WTC11 (cell line): Measurements from ENCODE around the gene TKT. TPM values are rescaled to one million over a fixed set of nuclear protein-coding genes. Genes with fewer than 3 reads are reported as not detected.

ENCODE experiments used
- CDX4 ChIP-seq: fragments of 250-450 bp; sonication (Bioruptor Pico); IDR thresholded peaks from 2 replicates; pipeline ENCODE4 v1.9.0; 2021; ENCODE audit warnings: moderate library complexity, mild to moderate bottlenecking, inconsistent platforms, borderline replicate concordance
- CREM ChIP-seq: sonication (generic); formaldehyde crosslinking; IDR thresholded peaks from 2 replicates; pipeline ENCODE4 v1.8.1; 2022; ENCODE audit warnings: mild to moderate bottlenecking, missing genetic modification reagents, moderate library complexity
- EMX1 ChIP-seq: fragments of 250-450 bp; sonication (Bioruptor Pico); IDR thresholded peaks from 2 replicates; pipeline ENCODE4 v1.8.0; 2021; ENCODE audit warnings: mild to moderate bottlenecking
- FOXK1 ChIP-seq: sonication (generic); formaldehyde crosslinking; IDR thresholded peaks from 2 replicates; pipeline ENCODE4 v1.8.0; 2022; ENCODE audit warnings: mild to moderate bottlenecking, moderate library complexity, missing genetic modification reagents
- NFE2L1 ChIP-seq: sonication (generic); formaldehyde crosslinking; IDR thresholded peaks from 2 replicates; pipeline ENCODE4 v1.8.1; 2023; ENCODE audit warnings: missing genetic modification reagents
- NR1H2 ChIP-seq: sonication (generic); formaldehyde crosslinking; IDR thresholded peaks from 2 replicates; pipeline ENCODE4 v1.9.0; 2021; ENCODE audit warnings: mild to moderate bottlenecking, moderate library complexity, missing genetic modification reagents
- PRDM15 ChIP-seq: sonication (generic); formaldehyde crosslinking; IDR thresholded peaks from 2 replicates; pipeline ENCODE4 v1.8.0; 2022; ENCODE audit warnings: missing genetic modification reagents
- PRRX2 ChIP-seq: fragments of 250-450 bp; sonication (Bioruptor Pico); IDR thresholded peaks from 2 replicates; pipeline ENCODE4 v1.8.0; 2021; ENCODE audit warnings: mild to moderate bottlenecking
- RELA ChIP-seq: sonication (generic); formaldehyde crosslinking; IDR thresholded peaks from 2 replicates; pipeline ENCODE4 v1.8.1; 2022; ENCODE audit warnings: missing genetic modification reagents, mild to moderate bottlenecking, borderline replicate concordance
- RORB ChIP-seq: fragments of 250-450 bp; sonication (Bioruptor Pico); IDR thresholded peaks from 2 replicates; pipeline ENCODE4 v1.9.0; 2021; ENCODE audit warnings: mild to moderate bottlenecking
- TCF7 ChIP-seq: sonication (generic); formaldehyde crosslinking; IDR thresholded peaks from 2 replicates; pipeline ENCODE4 v1.8.0; 2022; ENCODE audit warnings: mild to moderate bottlenecking, low read depth, missing genetic modification reagents, moderate library complexity
- TEAD4 ChIP-seq: sonication (generic); formaldehyde crosslinking; IDR thresholded peaks from 2 replicates; pipeline ENCODE4 v1.8.0; 2022; ENCODE audit warnings: mild to moderate bottlenecking, missing genetic modification reagents
- USF1 ChIP-seq: sonication (generic); formaldehyde crosslinking; IDR thresholded peaks from 2 replicates; pipeline ENCODE4 v1.8.0; 2022; ENCODE audit warnings: mild to moderate bottlenecking, missing genetic modification reagents
- USF2 ChIP-seq: sonication (generic); formaldehyde crosslinking; IDR thresholded peaks from 2 replicates; pipeline ENCODE4 v1.8.1; 2023; ENCODE audit warnings: mild to moderate bottlenecking, missing genetic modification reagents, moderate library complexity
- ZBTB43 ChIP-seq: sonication (generic); formaldehyde crosslinking; IDR thresholded peaks from 2 replicates; pipeline ENCODE4 v1.8.1; 2023; ENCODE audit warnings: mild to moderate bottlenecking, missing genetic modification reagents
- ZNF232 ChIP-seq: sonication (generic); formaldehyde crosslinking; IDR thresholded peaks from 2 replicates; pipeline ENCODE4 v1.8.0; 2022; ENCODE audit warnings: mild to moderate bottlenecking, missing genetic modification reagents
- ZNF317 ChIP-seq: sonication (generic); formaldehyde crosslinking; IDR thresholded peaks from 2 replicates; pipeline ENCODE4 v1.8.1; 2023; ENCODE audit warnings: low read depth, mild to moderate bottlenecking, moderate library complexity, missing genetic modification reagents, borderline replicate concordance
- ZNF396 ChIP-seq: fragments of 250-450 bp; sonication (Bioruptor Pico); IDR thresholded peaks from 2 replicates; pipeline ENCODE4 v1.8.0; 2021; ENCODE audit warnings: mild to moderate bottlenecking, moderate library complexity, borderline replicate concordance
- ZNF532 ChIP-seq: fragments of 250-450 bp; sonication (Bioruptor Pico); IDR thresholded peaks from 2 replicates; pipeline ENCODE4 v1.9.0; 2021; ENCODE audit warnings: mild to moderate bottlenecking, borderline replicate concordance
- total RNA-seq: library from RNA; stranded (reverse); gene quantifications from 3 replicates; pipeline ENCODE4 v1.2.3, GENCODE V29; 2021
- TF ChIP-seq, protein P1 (sequence below): sonication (generic); formaldehyde crosslinking; IDR thresholded peaks from 2 replicates; pipeline ENCODE4 v1.8.0; 2022; ENCODE audit warnings: mild to moderate bottlenecking, missing genetic modification reagents
- TF ChIP-seq, protein P2 (sequence below): sonication (generic); formaldehyde crosslinking; conservative IDR thresholded peaks from 2 replicates; pipeline ENCODE4 v1.8.1; 2023; ENCODE audit warnings: mild to moderate bottlenecking, low read depth, missing genetic modification reagents, moderate library complexity

Gene TKT
- total RNA-seq, 1 experiment from 2014 or later, result 1,040 TPM

DNA sequence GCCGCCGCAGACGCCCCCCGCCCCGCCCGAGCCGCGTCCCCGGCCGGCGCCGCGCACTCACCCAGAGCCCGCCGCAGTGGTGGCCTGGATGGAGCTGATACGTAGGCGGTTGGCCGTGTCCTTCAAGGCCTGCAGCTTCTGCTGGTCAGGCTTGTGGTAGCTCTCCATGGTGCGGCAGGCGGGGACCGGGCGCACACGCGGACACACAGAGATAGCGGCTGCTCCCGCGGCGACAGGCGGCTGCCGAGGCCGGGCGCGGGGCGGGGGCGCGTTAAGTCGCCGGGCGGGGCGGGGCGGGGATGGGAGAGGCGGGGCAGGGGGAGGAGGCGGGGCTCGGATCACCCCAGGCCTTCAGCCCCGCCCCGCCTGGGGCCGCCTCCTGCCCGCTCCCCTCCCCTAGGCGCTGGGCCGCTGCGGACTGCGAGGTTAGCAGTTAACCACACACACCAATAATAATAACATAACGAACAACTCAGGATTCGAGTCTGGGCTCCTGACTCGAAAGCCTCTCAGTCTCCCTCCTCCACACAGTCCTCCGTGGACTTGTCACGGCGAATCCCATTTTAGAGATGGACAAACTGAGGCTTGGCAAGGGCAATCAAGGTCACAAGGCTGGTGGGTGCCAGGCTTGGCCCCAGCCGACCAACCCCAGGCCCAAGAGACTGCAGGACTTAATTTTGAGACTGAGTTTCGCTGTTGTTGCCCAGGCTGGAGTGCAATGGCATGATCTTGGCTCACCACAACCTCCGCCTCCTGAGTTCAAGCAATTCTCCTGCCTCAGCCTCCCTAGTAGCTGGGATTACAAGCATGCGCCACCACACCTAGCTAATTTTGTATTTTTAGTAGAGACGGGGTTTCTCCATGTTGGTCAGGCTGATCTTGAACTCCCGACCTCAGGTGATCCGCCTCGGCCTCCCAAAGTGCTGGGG lies at the start of gene TKT (continued):
- no peak for TF ChIP-seq RELA (CRISPR knock-in tag)
- TF ChIP-seq USF1 (CRISPR knock-in tag), result no peak
- TF ChIP-seq CDX4 (CRISPR knock-in tag), result no peak
- no peak for TF ChIP-seq ZBTB43
- TF ChIP-seq ZNF232 (CRISPR knock-in tag), result no peak
- no peak for TF ChIP-seq PRRX2 (CRISPR knock-in tag)
- TF ChIP-seq RORB, result no peak
- TF ChIP-seq, protein P1, sequence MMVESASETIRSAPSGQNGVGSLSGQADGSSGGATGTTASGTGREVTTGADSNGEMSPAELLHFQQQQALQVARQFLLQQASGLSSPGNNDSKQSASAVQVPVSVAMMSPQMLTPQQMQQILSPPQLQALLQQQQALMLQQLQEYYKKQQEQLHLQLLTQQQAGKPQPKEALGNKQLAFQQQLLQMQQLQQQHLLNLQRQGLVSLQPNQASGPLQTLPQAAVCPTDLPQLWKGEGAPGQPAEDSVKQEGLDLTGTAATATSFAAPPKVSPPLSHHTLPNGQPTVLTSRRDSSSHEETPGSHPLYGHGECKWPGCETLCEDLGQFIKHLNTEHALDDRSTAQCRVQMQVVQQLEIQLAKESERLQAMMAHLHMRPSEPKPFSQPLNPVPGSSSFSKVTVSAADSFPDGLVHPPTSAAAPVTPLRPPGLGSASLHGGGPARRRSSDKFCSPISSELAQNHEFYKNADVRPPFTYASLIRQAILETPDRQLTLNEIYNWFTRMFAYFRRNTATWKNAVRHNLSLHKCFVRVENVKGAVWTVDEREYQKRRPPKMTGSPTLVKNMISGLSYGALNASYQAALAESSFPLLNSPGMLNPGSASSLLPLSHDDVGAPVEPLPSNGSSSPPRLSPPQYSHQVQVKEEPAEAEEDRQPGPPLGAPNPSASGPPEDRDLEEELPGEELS (CRISPR knock-in tag), result peak; percentile 66; the same call in 1 of the 2 replicates
- TF ChIP-seq USF2 (CRISPR knock-in tag), result no peak
- peak; percentile 63; the same call in 1 of the 2 replicates for TF ChIP-seq FOXK1
- no peak for TF ChIP-seq EMX1
- no peak for TF ChIP-seq ZNF532
- TF ChIP-seq ZNF396 (CRISPR knock-in tag), result no peak
- TF ChIP-seq TEAD4 (CRISPR knock-in tag), result no peak
- no peak for TF ChIP-seq NR1H2 (CRISPR knock-in tag)
- TF ChIP-seq TCF7 (CRISPR knock-in tag), result no peak
- TF ChIP-seq PRDM15, result 0 out of 2 replicates have a peak, but pooled peaks have one; percentile 7
- no peak; the same call in 1 of the 2 replicates for TF ChIP-seq CREM (CRISPR knock-in tag)
- no peak for TF ChIP-seq ZNF317 (CRISPR knock-in tag)
- 0 out of 2 replicates have a peak, but pooled peaks have one; percentile 50 for TF ChIP-seq NFE2L1 (CRISPR knock-in tag)
- TF ChIP-seq, protein P2, sequence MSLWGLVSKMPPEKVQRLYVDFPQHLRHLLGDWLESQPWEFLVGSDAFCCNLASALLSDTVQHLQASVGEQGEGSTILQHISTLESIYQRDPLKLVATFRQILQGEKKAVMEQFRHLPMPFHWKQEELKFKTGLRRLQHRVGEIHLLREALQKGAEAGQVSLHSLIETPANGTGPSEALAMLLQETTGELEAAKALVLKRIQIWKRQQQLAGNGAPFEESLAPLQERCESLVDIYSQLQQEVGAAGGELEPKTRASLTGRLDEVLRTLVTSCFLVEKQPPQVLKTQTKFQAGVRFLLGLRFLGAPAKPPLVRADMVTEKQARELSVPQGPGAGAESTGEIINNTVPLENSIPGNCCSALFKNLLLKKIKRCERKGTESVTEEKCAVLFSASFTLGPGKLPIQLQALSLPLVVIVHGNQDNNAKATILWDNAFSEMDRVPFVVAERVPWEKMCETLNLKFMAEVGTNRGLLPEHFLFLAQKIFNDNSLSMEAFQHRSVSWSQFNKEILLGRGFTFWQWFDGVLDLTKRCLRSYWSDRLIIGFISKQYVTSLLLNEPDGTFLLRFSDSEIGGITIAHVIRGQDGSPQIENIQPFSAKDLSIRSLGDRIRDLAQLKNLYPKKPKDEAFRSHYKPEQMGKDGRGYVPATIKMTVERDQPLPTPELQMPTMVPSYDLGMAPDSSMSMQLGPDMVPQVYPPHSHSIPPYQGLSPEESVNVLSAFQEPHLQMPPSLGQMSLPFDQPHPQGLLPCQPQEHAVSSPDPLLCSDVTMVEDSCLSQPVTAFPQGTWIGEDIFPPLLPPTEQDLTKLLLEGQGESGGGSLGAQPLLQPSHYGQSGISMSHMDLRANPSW (CRISPR knock-in tag), result no peak
